GM12875 (cell line): Measurements from ENCODE around the gene RAB13.

Source experiments
- H3K4me3 ChIP-seq: one replicate; pipeline ENCODE4 v1.5.1; 2011; ENCODE audit warnings: low read depth, low read length, control low read depth
- CTCF ChIP-seq: IDR thresholded peaks from 2 replicates; pipeline ENCODE4 v1.5.1; 2011; ENCODE audit warnings: low read depth, mild to moderate bottlenecking, control low read depth, inconsistent platforms, low read length, moderate library complexity, borderline replicate concordance; ENCODE audit not compliant: insufficient read depth

Gene RAB13

GRCh38 chr1:153951801-153952200 is 34.3 kb downstream of the RAB13 start:
- H3K4me3 ChIP-seq, result no peak overlapping the region
- no peak for TF ChIP-seq CTCF

GRCh38 chr1:153951183-153951582 is 35.0 kb downstream of the RAB13 start:
- no peak overlapping the region for H3K4me3 ChIP-seq
- TF ChIP-seq CTCF, result no peak

- peak within 1 kb of the TSS; percentile 92 for H3K4me3 ChIP-seq
- peak; percentile 97 for TF ChIP-seq CTCF
Observed at GRCh38 chr1:153946622-153947241, 39.4 kb downstream of the RAB13 start, which contains the start of gene DENND4B. Gene DENND4B (minus strand): TSS chr1:153946718. CDS start chr1:153944374, 2,344 bp downstream.

GRCh38 chr1:153945795-153946621 is 40.1 kb downstream of the RAB13 start:
- peak overlapping the region; percentile 92 for H3K4me3 ChIP-seq
- no peak for TF ChIP-seq CTCF

- peak overlapping the region; percentile 92 for H3K4me3 ChIP-seq
- TF ChIP-seq CTCF, result no peak
Observed at GRCh38 chr1:153945131-153945794, 40.9 kb downstream of the RAB13 start.

- H3K4me3 ChIP-seq, result peak overlapping the region; percentile 92
- TF ChIP-seq CTCF, result no peak
Observed at GRCh38 chr1:153944827-153945117, 41.4 kb downstream of the RAB13 start.
